HG03045 (cell line): ENCODE measurements around the gene GINS2.

Source experiments
- ATAC-seq: cut with Tn5 transposase; IDR thresholded peaks from one replicate; pipeline ENCODE4 v1.9.1; 2021; ENCODE audit warnings: mild to moderate bottlenecking, moderate library complexity; ENCODE audit not compliant: unreplicated experiment

Gene GINS2

DNA sequence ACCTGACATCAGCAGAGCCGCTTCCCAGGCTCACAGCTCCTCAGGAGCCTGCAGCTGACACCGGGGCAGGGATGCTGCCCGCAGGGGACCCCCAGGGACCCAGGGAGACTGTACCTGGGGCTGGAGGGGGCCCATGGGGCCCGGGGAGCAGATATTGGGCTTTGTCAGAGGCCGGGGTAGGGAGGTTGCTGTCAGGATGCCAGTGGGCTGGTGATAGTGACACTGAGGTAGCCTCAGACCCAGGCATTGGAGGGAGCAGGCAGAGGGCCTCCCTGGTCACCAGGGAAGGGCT lies 60.5 kb downstream of the GINS2 start:
- ATAC-seq = no peak

DNA sequence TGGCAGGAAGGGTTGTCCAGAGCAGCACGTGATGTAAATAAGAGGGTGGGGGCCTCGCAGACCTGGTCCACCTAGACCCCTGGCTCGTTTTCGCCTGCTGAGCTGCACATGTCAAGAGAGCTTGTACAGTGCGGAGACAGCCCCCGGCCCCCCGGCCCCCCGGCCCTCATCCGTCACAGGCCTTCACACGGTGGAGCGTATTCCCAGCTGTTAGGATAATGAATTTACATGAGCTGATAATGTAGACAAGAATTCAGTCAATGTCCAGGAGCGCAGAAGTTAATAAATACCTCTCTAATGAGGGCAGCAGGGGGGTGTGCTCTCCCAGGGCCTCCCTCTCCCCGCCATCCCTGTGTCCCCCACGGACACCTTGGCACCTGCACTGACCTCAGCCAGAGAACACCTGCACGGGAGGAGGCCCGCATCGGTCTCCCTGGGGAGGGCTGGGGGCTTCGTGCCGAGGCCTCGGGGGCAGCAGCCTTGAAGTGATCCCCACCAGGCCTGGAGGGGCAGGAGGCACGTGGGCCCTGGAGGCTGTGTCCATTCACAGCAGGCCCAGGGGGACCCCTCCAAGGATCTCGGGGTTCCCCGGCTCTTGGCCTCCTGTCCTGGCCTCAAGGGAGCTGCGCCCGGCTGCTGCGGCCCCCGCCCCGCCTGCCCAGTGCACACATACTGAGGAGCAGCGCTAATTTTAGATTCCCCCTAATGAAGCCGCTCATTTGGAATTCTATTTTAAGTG lies 61.1 kb downstream of the GINS2 start:
- ATAC-seq = no peak

- no peak for ATAC-seq
Observed at GRCh38 chr16:85627089-85627488, 61.7 kb downstream of the GINS2 start.
